SK-N-SH (cell line): ENCODE measurements around the gene CLSTN2.

Experiments
- PBX3 ChIP-seq: IDR thresholded peaks from 2 replicates; pipeline ENCODE4; 2012
- TCF12 ChIP-seq: IDR thresholded peaks from 2 replicates; pipeline ENCODE4 v1.4.0; 2012
- TF ChIP-seq, protein P1 (sequence below): fragments of 200-600 bp; sonication (generic); IDR thresholded peaks from 2 replicates; pipeline ENCODE4 v1.6.1; 2017; ENCODE audit warnings: antibody characterized with exemption, mild to moderate bottlenecking, moderate library complexity
- TF ChIP-seq, protein P2 (sequence below): IDR thresholded peaks from 2 replicates; pipeline ENCODE4 v1.4.0; 2012; ENCODE audit warnings: low read depth, borderline replicate concordance
- TF ChIP-seq, protein P3 (sequence below): IDR thresholded peaks from 2 replicates; pipeline ENCODE4 v1.4.0; 2012; ENCODE audit warnings: low read depth

DNA sequence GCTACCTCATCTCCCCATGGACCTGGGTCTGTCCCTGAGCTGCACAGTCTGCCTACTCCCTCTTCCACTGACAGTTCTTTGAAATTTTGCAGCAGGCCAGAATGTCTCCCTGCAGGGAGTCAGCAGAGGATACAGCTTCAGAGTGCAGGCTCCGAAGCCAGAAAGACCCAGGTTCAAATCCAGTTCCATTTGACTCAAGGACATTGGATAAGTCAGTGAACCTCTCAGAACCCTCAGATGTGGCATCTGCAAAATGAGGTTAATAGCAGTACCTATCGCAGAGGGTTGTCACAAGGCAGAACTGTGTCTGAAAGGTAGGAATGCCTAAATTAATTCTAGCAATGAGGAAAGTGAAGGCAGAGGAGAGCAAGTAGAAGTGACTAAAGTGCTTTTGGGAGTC, 498.4 kb downstream of the CLSTN2 start:
- TF ChIP-seq PBX3 (no peak), TCF12 (no peak)
- TF ChIP-seq, protein P1, sequence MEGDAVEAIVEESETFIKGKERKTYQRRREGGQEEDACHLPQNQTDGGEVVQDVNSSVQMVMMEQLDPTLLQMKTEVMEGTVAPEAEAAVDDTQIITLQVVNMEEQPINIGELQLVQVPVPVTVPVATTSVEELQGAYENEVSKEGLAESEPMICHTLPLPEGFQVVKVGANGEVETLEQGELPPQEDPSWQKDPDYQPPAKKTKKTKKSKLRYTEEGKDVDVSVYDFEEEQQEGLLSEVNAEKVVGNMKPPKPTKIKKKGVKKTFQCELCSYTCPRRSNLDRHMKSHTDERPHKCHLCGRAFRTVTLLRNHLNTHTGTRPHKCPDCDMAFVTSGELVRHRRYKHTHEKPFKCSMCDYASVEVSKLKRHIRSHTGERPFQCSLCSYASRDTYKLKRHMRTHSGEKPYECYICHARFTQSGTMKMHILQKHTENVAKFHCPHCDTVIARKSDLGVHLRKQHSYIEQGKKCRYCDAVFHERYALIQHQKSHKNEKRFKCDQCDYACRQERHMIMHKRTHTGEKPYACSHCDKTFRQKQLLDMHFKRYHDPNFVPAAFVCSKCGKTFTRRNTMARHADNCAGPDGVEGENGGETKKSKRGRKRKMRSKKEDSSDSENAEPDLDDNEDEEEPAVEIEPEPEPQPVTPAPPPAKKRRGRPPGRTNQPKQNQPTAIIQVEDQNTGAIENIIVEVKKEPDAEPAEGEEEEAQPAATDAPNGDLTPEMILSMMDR = no peak
- TF ChIP-seq, protein P2, sequence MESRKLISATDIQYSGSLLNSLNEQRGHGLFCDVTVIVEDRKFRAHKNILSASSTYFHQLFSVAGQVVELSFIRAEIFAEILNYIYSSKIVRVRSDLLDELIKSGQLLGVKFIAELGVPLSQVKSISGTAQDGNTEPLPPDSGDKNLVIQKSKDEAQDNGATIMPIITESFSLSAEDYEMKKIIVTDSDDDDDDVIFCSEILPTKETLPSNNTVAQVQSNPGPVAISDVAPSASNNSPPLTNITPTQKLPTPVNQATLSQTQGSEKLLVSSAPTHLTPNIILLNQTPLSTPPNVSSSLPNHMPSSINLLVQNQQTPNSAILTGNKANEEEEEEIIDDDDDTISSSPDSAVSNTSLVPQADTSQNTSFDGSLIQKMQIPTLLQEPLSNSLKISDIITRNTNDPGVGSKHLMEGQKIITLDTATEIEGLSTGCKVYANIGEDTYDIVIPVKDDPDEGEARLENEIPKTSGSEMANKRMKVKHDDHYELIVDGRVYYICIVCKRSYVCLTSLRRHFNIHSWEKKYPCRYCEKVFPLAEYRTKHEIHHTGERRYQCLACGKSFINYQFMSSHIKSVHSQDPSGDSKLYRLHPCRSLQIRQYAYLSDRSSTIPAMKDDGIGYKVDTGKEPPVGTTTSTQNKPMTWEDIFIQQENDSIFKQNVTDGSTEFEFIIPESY = no peak
- TF ChIP-seq, protein P3, sequence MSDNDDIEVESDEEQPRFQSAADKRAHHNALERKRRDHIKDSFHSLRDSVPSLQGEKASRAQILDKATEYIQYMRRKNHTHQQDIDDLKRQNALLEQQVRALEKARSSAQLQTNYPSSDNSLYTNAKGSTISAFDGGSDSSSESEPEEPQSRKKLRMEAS = no peak
